WTC11 (cell line): Measurements from ENCODE around the gene ATM. TPM values are rescaled to one million over a fixed set of nuclear protein-coding genes. Genes with fewer than 3 reads are reported as not detected.

Experiments used
- ATAC-seq: fragments of 200-7000 bp; cut with Tn5 transposase; 2 replicates; pipeline ENCODE4 v1.10.0; 2021; ENCODE audit warnings: mild to moderate bottlenecking, moderate library complexity
- CTCF ChIA-PET: fragments of 300-600 bp; sonication (Branson Sonifier 250); formaldehyde crosslinking; loops from one replicate; lab custom pipeline; 2021; ENCODE audit warnings: antibody characterized with exemption; lab: Charles Lee
- POLR2A ChIA-PET: fragments of 350-600 bp; sonication (Branson Sonifier 250); formaldehyde crosslinking; loops from one replicate; lab custom pipeline; 2021; ENCODE audit warnings: antibody characterized with exemption; lab: Charles Lee
- DNase-seq: peaks from one replicate; pipeline ENCODE4 v3.0.0; 2021; ENCODE audit warnings: low spot score
- H3K27ac Mint-ChIP-seq: 2 replicates; pipeline ENCODE4 v1.8.0; 2021; ENCODE audit warnings: mixed read lengths
- H3K27me3 Mint-ChIP-seq: 2 replicates; pipeline ENCODE4 v1.8.0; 2021; ENCODE audit warnings: low read depth, mild to moderate bottlenecking, moderate library complexity, mixed read lengths
- H3K36me3 Mint-ChIP-seq: 2 replicates; pipeline ENCODE4 v1.8.0; 2021; ENCODE audit warnings: mixed read lengths
- H3K4me1 Mint-ChIP-seq: 2 replicates; pipeline ENCODE4 v1.8.0; 2022; ENCODE audit warnings: mixed read lengths
- H3K4me3 Mint-ChIP-seq: 2 replicates; pipeline ENCODE4 v1.8.0; 2021; ENCODE audit warnings: mild to moderate bottlenecking, moderate library complexity, mixed read lengths
- H3K9me3 Mint-ChIP-seq: 2 replicates; pipeline ENCODE4 v1.8.0; 2021; ENCODE audit warnings: mixed read lengths
- CDX4 ChIP-seq: fragments of 250-450 bp; sonication (Bioruptor Pico); IDR thresholded peaks from 2 replicates; pipeline ENCODE4 v1.9.0; 2021; ENCODE audit warnings: moderate library complexity, mild to moderate bottlenecking, inconsistent platforms, borderline replicate concordance
- GTF2I ChIP-seq: fragments of 250-450 bp; sonication (Bioruptor Pico); conservative IDR thresholded peaks from 2 replicates; pipeline ENCODE4 v1.4.0; 2021; ENCODE audit warnings: mild to moderate bottlenecking
- IRF2 ChIP-seq: sonication (generic); formaldehyde crosslinking; IDR thresholded peaks from 2 replicates; pipeline ENCODE4 v1.8.0; 2022; ENCODE audit warnings: low read depth, missing genetic modification reagents, borderline replicate concordance
- PRDM15 ChIP-seq: sonication (generic); formaldehyde crosslinking; IDR thresholded peaks from 2 replicates; pipeline ENCODE4 v1.8.0; 2022; ENCODE audit warnings: missing genetic modification reagents
- PRRX2 ChIP-seq: fragments of 250-450 bp; sonication (Bioruptor Pico); IDR thresholded peaks from 2 replicates; pipeline ENCODE4 v1.8.0; 2021; ENCODE audit warnings: mild to moderate bottlenecking
- SMAD4 ChIP-seq: sonication (generic); formaldehyde crosslinking; IDR thresholded peaks from 2 replicates; pipeline ENCODE4 v1.8.0; 2022; ENCODE audit warnings: mild to moderate bottlenecking, missing genetic modification reagents
- SP1 ChIP-seq: sonication (generic); formaldehyde crosslinking; conservative IDR thresholded peaks from 2 replicates; pipeline ENCODE4 v1.8.1; 2022; ENCODE audit warnings: missing genetic modification reagents
- USF1 ChIP-seq: sonication (generic); formaldehyde crosslinking; IDR thresholded peaks from 2 replicates; pipeline ENCODE4 v1.8.0; 2022; ENCODE audit warnings: mild to moderate bottlenecking, missing genetic modification reagents
- ZNF219 ChIP-seq: sonication (generic); formaldehyde crosslinking; IDR thresholded peaks from 2 replicates; pipeline ENCODE4 v1.8.0; 2023; ENCODE audit warnings: missing genetic modification reagents, mild to moderate bottlenecking, borderline replicate concordance
- ZNF263 ChIP-seq: sonication (generic); formaldehyde crosslinking; IDR thresholded peaks from 2 replicates; pipeline ENCODE4 v1.8.1; 2022; ENCODE audit warnings: low read depth, mild to moderate bottlenecking, moderate library complexity, missing genetic modification reagents
- ZNF281 ChIP-seq: sonication (generic); formaldehyde crosslinking; IDR thresholded peaks from 2 replicates; pipeline ENCODE4 v1.8.0; 2023; ENCODE audit warnings: mild to moderate bottlenecking, missing genetic modification reagents
- ZNF317 ChIP-seq: sonication (generic); formaldehyde crosslinking; IDR thresholded peaks from 2 replicates; pipeline ENCODE4 v1.8.1; 2023; ENCODE audit warnings: low read depth, mild to moderate bottlenecking, moderate library complexity, missing genetic modification reagents, borderline replicate concordance
- ZNF532 ChIP-seq: fragments of 250-450 bp; sonication (Bioruptor Pico); IDR thresholded peaks from 2 replicates; pipeline ENCODE4 v1.9.0; 2021; ENCODE audit warnings: mild to moderate bottlenecking, borderline replicate concordance
- ZSCAN18 ChIP-seq: fragments of 250-450 bp; sonication (Bioruptor Pico); IDR thresholded peaks from 2 replicates; pipeline ENCODE4 v2.1.2; 2022; ENCODE audit warnings: mild to moderate bottlenecking, moderate library complexity
- total RNA-seq: library from RNA; stranded (reverse); gene quantifications from 3 replicates; pipeline ENCODE4 v1.2.3, GENCODE V29; 2021

Gene ATM
- total RNA-seq, 1 experiment from 2014 or later, result 49.5 TPM

GRCh38 chr11:108228251-108228650 lies 5.4 kb downstream of the ATM start:
- POLR2A ChIA-PET, result no interaction called here

More at GRCh38 chr11:108228251-108228650, 5.4 kb downstream of the ATM start:
- ATAC-seq, result no peak
- TF ChIP-seq ZNF219 (CRISPR knock-in tag) (no peak), PRDM15 (CRISPR knock-in tag) (no peak), SP1 (no peak), ZSCAN18 (CRISPR knock-in tag) (no peak), ZNF532 (CRISPR knock-in tag) (no peak), CDX4 (no peak), PRRX2 (CRISPR knock-in tag) (no peak), ZNF281 (no peak), SMAD4 (CRISPR knock-in tag) (no peak), IRF2 (CRISPR knock-in tag) (no peak), ZNF317 (CRISPR knock-in tag) (no peak), ZNF263 (no peak), GTF2I (CRISPR knock-in tag) (no peak), USF1 (CRISPR knock-in tag) (no peak)
- CTCF ChIA-PET, result no interaction called here
- H3K27ac Mint-ChIP-seq, result no peak overlapping the region
- peaks cover 35% of the 10 kb centered on the region for H3K36me3 Mint-ChIP-seq
- H3K4me3 Mint-ChIP-seq, result no peak overlapping the region
- no peaks in the 10 kb centered on the region for H3K27me3 Mint-ChIP-seq
- H3K4me1 Mint-ChIP-seq, result peaks cover 4% of the 10 kb centered on the region
- no peak for DNase-seq
- H3K9me3 Mint-ChIP-seq, result no peaks in the 10 kb centered on the region
